GM12801 (cell line): Measurements from ENCODE around the gene ORAI3.

Source experiments
- TF ChIP-seq, protein P1 (sequence below): IDR thresholded peaks from one replicate; pipeline ENCODE4 v1.5.1; 2011; ENCODE audit warnings: control low read depth; ENCODE audit not compliant: insufficient read length; ENCODE audit errors: extremely low read depth

The ORAI3 gene

GRCh38 chr16:30930160-30930571 lies 18.7 kb upstream of the ORAI3 start:
- TF ChIP-seq, protein P1, sequence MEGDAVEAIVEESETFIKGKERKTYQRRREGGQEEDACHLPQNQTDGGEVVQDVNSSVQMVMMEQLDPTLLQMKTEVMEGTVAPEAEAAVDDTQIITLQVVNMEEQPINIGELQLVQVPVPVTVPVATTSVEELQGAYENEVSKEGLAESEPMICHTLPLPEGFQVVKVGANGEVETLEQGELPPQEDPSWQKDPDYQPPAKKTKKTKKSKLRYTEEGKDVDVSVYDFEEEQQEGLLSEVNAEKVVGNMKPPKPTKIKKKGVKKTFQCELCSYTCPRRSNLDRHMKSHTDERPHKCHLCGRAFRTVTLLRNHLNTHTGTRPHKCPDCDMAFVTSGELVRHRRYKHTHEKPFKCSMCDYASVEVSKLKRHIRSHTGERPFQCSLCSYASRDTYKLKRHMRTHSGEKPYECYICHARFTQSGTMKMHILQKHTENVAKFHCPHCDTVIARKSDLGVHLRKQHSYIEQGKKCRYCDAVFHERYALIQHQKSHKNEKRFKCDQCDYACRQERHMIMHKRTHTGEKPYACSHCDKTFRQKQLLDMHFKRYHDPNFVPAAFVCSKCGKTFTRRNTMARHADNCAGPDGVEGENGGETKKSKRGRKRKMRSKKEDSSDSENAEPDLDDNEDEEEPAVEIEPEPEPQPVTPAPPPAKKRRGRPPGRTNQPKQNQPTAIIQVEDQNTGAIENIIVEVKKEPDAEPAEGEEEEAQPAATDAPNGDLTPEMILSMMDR = no peak

- TF ChIP-seq, protein P1 = no peak
These were observed 17.7 kb upstream of the ORAI3 start for GRCh38 chr16:30931068-30931650.

- TF ChIP-seq, protein P1 = no peak
These were observed 13.9 kb upstream of the ORAI3 start for GRCh38 chr16:30934827-30935557.

DNA sequence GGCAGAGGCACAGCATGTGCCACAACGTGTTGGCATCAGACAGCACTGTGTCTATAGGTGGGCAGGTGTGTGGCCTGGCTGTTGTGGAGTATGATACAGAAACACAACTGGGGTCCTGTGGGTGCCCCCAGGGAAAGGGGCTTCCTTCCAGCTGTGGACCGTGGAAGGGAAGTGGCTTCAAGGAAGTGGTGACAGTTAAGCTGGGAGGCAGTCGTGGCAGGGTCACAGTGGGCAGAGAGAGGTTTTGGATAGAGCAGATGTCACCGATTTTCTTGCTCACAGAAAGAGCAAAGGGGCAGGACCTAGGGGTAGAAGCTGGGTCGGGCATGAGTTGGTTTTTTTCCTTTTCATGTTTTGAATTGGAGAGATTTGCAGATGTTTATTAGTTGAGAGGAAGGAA lies 11.2 kb upstream of the ORAI3 start:
- TF ChIP-seq, protein P1 = no peak

DNA sequence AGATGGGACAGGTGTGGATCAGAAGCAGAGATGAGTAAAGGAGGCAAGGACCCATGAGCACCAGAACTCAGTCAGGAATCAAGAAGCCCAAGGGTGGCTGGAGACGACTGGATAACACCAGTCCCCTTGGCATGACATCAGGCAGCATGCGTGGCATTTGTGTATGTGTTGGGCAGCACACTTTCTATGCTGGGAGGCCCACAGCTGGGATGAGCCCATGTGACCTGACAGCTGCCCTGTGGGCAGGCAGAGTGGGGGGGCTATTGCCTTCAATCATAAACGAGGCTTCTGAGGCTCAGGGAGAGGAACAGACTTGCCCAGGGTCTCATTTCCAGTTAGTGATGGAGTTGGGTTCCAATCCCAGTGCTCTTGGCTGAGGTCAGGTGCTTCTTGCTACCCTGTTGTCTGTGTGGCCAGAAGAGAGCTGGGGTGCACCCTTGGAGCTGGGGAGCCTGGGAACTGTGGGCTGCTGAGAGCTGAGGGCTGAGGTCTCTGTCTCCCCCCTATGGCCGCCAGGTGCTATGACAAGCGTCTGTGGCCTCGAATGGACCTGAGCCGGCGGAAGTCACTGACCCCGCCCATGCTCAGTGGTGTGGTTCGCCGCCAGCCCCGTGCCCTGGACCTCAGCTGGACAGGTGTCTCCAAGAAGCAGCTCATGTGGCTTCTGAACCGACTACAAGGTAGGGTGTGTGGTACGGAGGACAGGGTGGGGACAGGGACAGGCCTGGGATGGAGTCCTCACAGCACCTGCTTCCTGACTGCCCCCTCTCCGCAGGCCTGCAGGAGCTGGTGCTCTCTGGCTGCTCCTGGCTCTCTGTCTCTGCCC lies 7.1 kb upstream of the ORAI3 start:
- TF ChIP-seq, protein P1 = no peak

DNA sequence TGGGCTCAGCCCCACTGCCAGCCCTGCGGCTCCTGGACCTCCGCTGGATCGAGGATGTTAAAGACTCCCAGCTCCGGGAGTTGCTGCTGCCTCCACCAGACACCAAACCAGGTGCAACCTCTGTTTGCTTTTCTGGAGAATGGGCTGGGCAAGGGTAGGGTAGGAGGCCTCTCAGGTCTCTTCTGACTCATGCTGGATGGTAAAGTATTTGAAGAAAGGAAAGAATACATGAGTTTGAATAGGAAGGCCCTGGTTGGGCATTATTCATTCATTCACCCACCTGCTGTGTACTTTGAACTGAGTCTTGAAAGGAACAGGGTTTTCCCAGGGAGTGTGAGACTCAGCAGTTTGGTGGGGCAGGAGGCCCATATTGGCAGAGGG lies 6.5 kb upstream of the ORAI3 start:
- TF ChIP-seq, protein P1 = no peak

DNA sequence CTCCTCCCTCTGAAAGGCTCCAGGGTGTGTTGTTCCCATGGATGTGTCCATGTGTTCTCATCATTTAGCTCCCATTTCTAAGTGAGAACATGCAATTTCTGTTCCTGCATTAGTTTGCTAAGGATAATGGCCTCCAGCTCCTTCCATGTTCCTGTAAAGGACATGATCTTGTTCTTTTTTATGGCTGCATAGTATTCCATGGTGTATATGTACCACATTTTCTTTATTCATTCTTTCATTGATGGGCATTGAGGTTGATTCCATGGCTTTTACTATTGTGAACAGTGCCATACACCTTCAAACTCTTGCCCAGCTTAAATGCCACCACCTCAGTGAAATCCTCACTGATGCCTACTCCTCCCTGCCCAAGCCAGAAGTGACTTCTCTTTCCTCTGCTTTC lies 4.5 kb upstream of the ORAI3 start:
- TF ChIP-seq, protein P1 = no peak
